ENCODE results near the gene CACUL1. TPM values are rescaled to one million over a fixed set of nuclear protein-coding genes. Genes with fewer than 3 reads are reported as not detected.
"Not testable (repeated sequence)": the region's sequence is repeated elsewhere in the genome, so short reads cannot be mapped to it uniquely, and the experiment has no call there.

Gene CACUL1
- total RNA-seq, 1 donor: 49.3 TPM

GRCh38 chr10:118668228-118668952, 86.4 kb downstream of the CACUL1 start:
- H3K27me3 ChIP-seq (ENCODE audit: insufficient read depth, low read length): no peaks in the 10 kb centered on the region
- H3K4me3 ChIP-seq (ENCODE audit: low read length): no peak overlapping the region
- H3K9me3 ChIP-seq (ENCODE audit: low read depth, low read length): no peaks in the 10 kb centered on the region
- H3K4me1 ChIP-seq (ENCODE audit: insufficient read depth, low read length): peaks cover 19% of the 10 kb centered on the region

- no peaks in the 10 kb centered on the region for H3K9me3 ChIP-seq (ENCODE audit: low read depth, low read length)
- H3K27me3 ChIP-seq (ENCODE audit: insufficient read depth, low read length): no peaks in the 10 kb centered on the region
- H3K4me3 ChIP-seq (ENCODE audit: low read length): no peak overlapping the region
- H3K4me1 ChIP-seq (ENCODE audit: insufficient read depth, low read length): peaks cover 24% of the 10 kb centered on the region
Observed at GRCh38 chr10:118667732-118668131, 87.0 kb downstream of the CACUL1 start.

- Histone ChIP-seq H3K4me1 (ENCODE audit: insufficient read depth, low read length) (peaks cover 33% of the 10 kb centered on the region), H3K27me3 (ENCODE audit: insufficient read depth, low read length) (no peaks in the 10 kb centered on the region), H3K4me3 (ENCODE audit: low read length) (no peak overlapping the region), H3K9me3 (ENCODE audit: low read depth, low read length) (no peaks in the 10 kb centered on the region)
Observed at GRCh38 chr10:118666350-118666749, 88.4 kb downstream of the CACUL1 start.

- H3K9me3 ChIP-seq (ENCODE audit: low read depth, low read length): no peaks in the 10 kb centered on the region
- no peak overlapping the region for H3K4me3 ChIP-seq (ENCODE audit: low read length)
- H3K27me3 ChIP-seq (ENCODE audit: insufficient read depth, low read length): no peaks in the 10 kb centered on the region
- peaks cover 25% of the 10 kb centered on the region for H3K4me1 ChIP-seq (ENCODE audit: insufficient read depth, low read length)
Observed at GRCh38 chr10:118664321-118664720, 90.4 kb downstream of the CACUL1 start.

GRCh38 chr10:118663176-118663575, 91.6 kb downstream of the CACUL1 start:
- Histone ChIP-seq H3K4me1 (ENCODE audit: insufficient read depth, low read length) (peaks cover 24% of the 10 kb centered on the region), H3K4me3 (ENCODE audit: low read length) (no peak overlapping the region), H3K9me3 (ENCODE audit: low read depth, low read length) (no peaks in the 10 kb centered on the region), H3K27me3 (ENCODE audit: insufficient read depth, low read length) (no peaks in the 10 kb centered on the region)

GRCh38 chr10:118662228-118663035, 92.3 kb downstream of the CACUL1 start:
- Histone ChIP-seq H3K27me3 (ENCODE audit: insufficient read depth, low read length) (no peaks in the 10 kb centered on the region), H3K4me1 (ENCODE audit: insufficient read depth, low read length) (peaks cover 24% of the 10 kb centered on the region), H3K9me3 (ENCODE audit: low read depth, low read length) (no peaks in the 10 kb centered on the region), H3K4me3 (ENCODE audit: low read length) (no peak overlapping the region)

- peaks cover 24% of the 10 kb centered on the region for H3K4me1 ChIP-seq (ENCODE audit: insufficient read depth, low read length)
- H3K4me3 ChIP-seq (ENCODE audit: low read length): no peak overlapping the region
- no peaks in the 10 kb centered on the region for H3K9me3 ChIP-seq (ENCODE audit: low read depth, low read length)
Observed at GRCh38 chr10:118658762-118659161, 96.0 kb downstream of the CACUL1 start.

GRCh38 chr10:118658168-118658567, 96.6 kb downstream of the CACUL1 start:
- not testable (repeated sequence) for H3K27me3 ChIP-seq (ENCODE audit: insufficient read depth, low read length); H3K9me3 ChIP-seq (ENCODE audit: low read depth, low read length); H3K4me3 ChIP-seq (ENCODE audit: low read length)
- H3K4me1 ChIP-seq (ENCODE audit: insufficient read depth, low read length): peaks cover 24% of the 10 kb centered on the region

More at GRCh38 chr10:118658762-118659161, 96.0 kb downstream of the CACUL1 start:
- H3K27me3 ChIP-seq (ENCODE audit: insufficient read depth, low read length): no peaks in the 10 kb centered on the region

GRCh38 chr10:118645294-118645693, 109.5 kb downstream of the CACUL1 start:
- H3K4me3 ChIP-seq (ENCODE audit: low read length); H3K4me1 ChIP-seq (ENCODE audit: insufficient read depth, low read length); H3K9me3 ChIP-seq (ENCODE audit: low read depth, low read length); H3K27me3 ChIP-seq (ENCODE audit: insufficient read depth, low read length): not testable (repeated sequence)

- Histone ChIP-seq H3K4me1 (ENCODE audit: insufficient read depth, low read length) (no peaks in the 10 kb centered on the region), H3K4me3 (ENCODE audit: low read length) (no peak overlapping the region), H3K27me3 (ENCODE audit: insufficient read depth, low read length) (no peaks in the 10 kb centered on the region), H3K9me3 (ENCODE audit: low read depth, low read length) (no peaks in the 10 kb centered on the region)
Observed at GRCh38 chr10:118642228-118642627, 112.5 kb downstream of the CACUL1 start.

- Histone ChIP-seq H3K4me3 (ENCODE audit: low read length) (no peak overlapping the region), H3K4me1 (ENCODE audit: insufficient read depth, low read length) (no peaks in the 10 kb centered on the region), H3K9me3 (ENCODE audit: low read depth, low read length) (no peaks in the 10 kb centered on the region), H3K27me3 (ENCODE audit: insufficient read depth, low read length) (no peaks in the 10 kb centered on the region)
Observed at GRCh38 chr10:118638680-118639079, 116.1 kb downstream of the CACUL1 start.

- H3K4me1 ChIP-seq (ENCODE audit: insufficient read depth, low read length): no peaks in the 10 kb centered on the region
- H3K27me3 ChIP-seq (ENCODE audit: insufficient read depth, low read length): no peaks in the 10 kb centered on the region
- H3K9me3 ChIP-seq (ENCODE audit: low read depth, low read length): no peaks in the 10 kb centered on the region
- no peak overlapping the region for H3K4me3 ChIP-seq (ENCODE audit: low read length)
Observed at GRCh38 chr10:118635674-118636402, 118.9 kb downstream of the CACUL1 start.

GRCh38 chr10:118633786-118634185, 121.0 kb downstream of the CACUL1 start:
- no peaks in the 10 kb centered on the region for H3K27me3 ChIP-seq (ENCODE audit: insufficient read depth, low read length)
- no peaks in the 10 kb centered on the region for H3K4me1 ChIP-seq (ENCODE audit: insufficient read depth, low read length)
- H3K4me3 ChIP-seq (ENCODE audit: low read length): no peak overlapping the region
- no peaks in the 10 kb centered on the region for H3K9me3 ChIP-seq (ENCODE audit: low read depth, low read length)

GRCh38 chr10:118629211-118629610, 125.6 kb downstream of the CACUL1 start:
- no peaks in the 10 kb centered on the region for H3K4me1 ChIP-seq (ENCODE audit: insufficient read depth, low read length)
- H3K9me3 ChIP-seq (ENCODE audit: low read depth, low read length): no peaks in the 10 kb centered on the region
- H3K4me3 ChIP-seq (ENCODE audit: low read length): no peak overlapping the region
- no peaks in the 10 kb centered on the region for H3K27me3 ChIP-seq (ENCODE audit: insufficient read depth, low read length)

- no peaks in the 10 kb centered on the region for H3K4me1 ChIP-seq (ENCODE audit: insufficient read depth, low read length)
- no peaks in the 10 kb centered on the region for H3K9me3 ChIP-seq (ENCODE audit: low read depth, low read length)
- H3K4me3 ChIP-seq (ENCODE audit: low read length): no peak overlapping the region
- H3K27me3 ChIP-seq (ENCODE audit: insufficient read depth, low read length): no peaks in the 10 kb centered on the region
Observed at GRCh38 chr10:118628397-118628796, 126.4 kb downstream of the CACUL1 start.

Measured in mononuclear cell (primary cell).